ENCODE data around the gene PLAA.

Gene PLAA

DNA sequence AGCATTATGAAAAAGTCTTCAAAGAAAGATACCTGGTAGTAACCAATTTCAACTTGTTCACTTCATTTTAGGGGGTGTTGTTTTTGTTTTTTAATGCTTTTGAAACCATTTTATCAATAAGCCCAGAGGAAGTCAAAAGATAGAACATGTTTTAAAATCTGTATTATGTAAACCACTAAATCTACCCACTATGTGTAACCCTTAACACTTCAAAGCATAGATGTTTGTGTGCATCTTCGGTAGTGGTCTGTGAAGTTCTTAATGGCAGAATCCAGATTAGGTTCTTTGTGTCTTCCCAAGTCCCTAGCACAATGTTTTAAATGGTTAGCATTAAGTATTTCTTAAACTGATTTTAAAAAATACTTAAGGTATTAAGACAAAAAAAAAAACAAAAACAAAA lies 6.3 kb downstream of the PLAA start:
- H3K27me3 ChIP-seq = no peaks in the 10 kb centered on the region
- no peak overlapping the region for H3K4me3 ChIP-seq (ENCODE audit: low read depth, low read length)
- TF ChIP-seq, protein P1, sequence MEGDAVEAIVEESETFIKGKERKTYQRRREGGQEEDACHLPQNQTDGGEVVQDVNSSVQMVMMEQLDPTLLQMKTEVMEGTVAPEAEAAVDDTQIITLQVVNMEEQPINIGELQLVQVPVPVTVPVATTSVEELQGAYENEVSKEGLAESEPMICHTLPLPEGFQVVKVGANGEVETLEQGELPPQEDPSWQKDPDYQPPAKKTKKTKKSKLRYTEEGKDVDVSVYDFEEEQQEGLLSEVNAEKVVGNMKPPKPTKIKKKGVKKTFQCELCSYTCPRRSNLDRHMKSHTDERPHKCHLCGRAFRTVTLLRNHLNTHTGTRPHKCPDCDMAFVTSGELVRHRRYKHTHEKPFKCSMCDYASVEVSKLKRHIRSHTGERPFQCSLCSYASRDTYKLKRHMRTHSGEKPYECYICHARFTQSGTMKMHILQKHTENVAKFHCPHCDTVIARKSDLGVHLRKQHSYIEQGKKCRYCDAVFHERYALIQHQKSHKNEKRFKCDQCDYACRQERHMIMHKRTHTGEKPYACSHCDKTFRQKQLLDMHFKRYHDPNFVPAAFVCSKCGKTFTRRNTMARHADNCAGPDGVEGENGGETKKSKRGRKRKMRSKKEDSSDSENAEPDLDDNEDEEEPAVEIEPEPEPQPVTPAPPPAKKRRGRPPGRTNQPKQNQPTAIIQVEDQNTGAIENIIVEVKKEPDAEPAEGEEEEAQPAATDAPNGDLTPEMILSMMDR (IDR thresholded peaks at IDR 0.05; ENCODE audit: low read depth, low read length) = no peak
- peaks cover 8% of the 10 kb centered on the region for H3K4me1 ChIP-seq
- H3K9me3 ChIP-seq = no peaks in the 10 kb centered on the region
- DNase-seq = no peak
- no peaks in the 10 kb centered on the region; the same call in 1 of the 2 replicates for H3K36me3 ChIP-seq

DNA sequence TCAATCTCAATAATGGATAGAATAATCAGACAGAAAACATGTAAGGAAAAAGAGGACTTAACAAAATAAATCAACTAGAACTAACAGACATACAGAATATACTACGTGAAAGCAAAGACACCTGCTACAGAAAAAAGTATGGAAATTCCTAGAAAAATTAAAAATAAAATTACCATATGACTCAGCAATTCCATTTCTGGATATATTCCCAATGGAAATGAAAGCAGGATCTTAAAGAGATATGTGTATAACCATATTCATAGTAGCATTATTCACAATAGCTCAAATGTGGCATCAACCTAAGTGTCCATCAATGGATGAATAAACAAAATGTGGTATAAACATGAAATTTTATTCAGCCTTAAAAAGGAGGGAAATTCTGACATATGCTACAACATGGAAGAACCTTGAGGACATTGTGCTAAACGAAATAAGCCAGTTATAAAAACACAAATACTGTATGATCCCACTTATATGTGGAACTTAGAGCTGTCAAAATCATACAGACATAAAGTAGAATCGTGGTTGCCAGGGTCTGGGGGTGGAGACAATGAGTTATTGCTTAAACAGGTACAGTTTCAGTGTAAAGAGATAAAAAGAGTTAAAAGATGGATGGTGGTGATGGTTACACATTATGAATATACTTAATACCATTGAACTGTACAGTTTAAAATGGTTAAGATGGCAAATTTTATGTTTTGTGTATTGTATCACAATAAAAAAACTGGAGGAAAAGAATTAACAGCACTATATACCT lies 6.9 kb downstream of the PLAA start:
- DNase-seq = no peak
- H3K4me3 ChIP-seq (ENCODE audit: low read depth, low read length) = no peak overlapping the region
- no peaks in the 10 kb centered on the region; the same call in 1 of the 2 replicates for H3K36me3 ChIP-seq
- TF ChIP-seq, protein P1 (IDR thresholded peaks at IDR 0.05; ENCODE audit: low read depth, low read length) = no peak
- H3K4me1 ChIP-seq = peaks cover 8% of the 10 kb centered on the region
- H3K9me3 ChIP-seq = no peaks in the 10 kb centered on the region
- no peaks in the 10 kb centered on the region for H3K27me3 ChIP-seq

DNA sequence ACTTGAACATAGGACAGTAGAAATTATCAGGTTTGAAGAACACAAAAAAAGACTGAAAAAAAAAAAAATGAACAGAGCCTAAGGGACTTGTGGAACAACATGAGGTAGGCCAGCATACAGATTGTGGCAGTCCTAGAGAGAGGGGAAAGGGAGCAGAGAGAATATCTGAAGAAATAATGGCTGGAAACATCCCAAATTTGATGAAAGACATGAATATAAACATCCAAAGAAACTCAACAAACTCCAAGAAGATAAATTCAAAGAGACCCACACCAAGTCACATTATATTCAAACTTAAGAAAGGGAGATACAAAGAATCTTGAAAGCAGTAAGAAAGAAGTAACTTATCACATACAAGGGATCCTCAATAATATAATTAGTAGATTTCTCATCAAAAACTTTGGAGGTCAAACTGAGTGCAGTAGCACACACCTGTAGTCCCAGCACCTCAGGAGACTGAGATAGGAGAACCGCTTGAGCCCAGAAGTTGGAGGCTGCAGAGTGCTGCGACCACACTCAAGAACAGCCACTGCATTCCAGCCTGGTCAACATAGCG lies 9.1 kb downstream of the PLAA start:
- DNase-seq = no peak
- H3K27me3 ChIP-seq = no peaks in the 10 kb centered on the region
- no peaks in the 10 kb centered on the region for H3K9me3 ChIP-seq
- peaks cover 1% of the 10 kb centered on the region for H3K36me3 ChIP-seq
- no peak overlapping the region for H3K4me3 ChIP-seq (ENCODE audit: low read depth, low read length)
- TF ChIP-seq, protein P1 (IDR thresholded peaks at IDR 0.05; ENCODE audit: low read depth, low read length) = no peak
- peaks cover 5% of the 10 kb centered on the region; the same call in 1 of the 2 replicates for H3K4me1 ChIP-seq

DNA sequence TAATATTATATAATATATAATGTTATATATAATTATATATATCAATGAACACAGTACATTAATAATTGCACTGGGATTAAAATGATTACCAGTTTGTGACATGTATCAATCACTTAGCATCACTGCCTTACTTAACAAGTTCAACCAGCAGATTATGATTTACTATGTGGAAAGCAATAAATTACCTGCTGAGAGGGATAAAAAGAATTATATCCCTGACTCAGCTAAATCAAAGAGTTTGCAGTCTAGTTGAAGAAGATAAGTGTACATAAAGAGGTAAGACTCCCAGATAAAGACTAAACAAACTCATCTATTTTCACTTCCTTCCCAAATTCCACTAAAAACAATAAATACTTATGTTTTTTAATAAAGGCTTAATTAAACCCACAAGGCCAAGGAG lies 11.2 kb downstream of the PLAA start:
- TF ChIP-seq, protein P1 (IDR thresholded peaks at IDR 0.05; ENCODE audit: low read depth, low read length) = no peak
- DNase-seq = no peak
- no peaks in the 10 kb centered on the region for H3K27me3 ChIP-seq
- no peak overlapping the region for H3K4me3 ChIP-seq (ENCODE audit: low read depth, low read length)
- no peaks in the 10 kb centered on the region for H3K9me3 ChIP-seq
- H3K4me1 ChIP-seq = peaks cover 5% of the 10 kb centered on the region; the same call in 1 of the 2 replicates
- peaks cover 4% of the 10 kb centered on the region; the same call in 1 of the 2 replicates for H3K36me3 ChIP-seq

DNA sequence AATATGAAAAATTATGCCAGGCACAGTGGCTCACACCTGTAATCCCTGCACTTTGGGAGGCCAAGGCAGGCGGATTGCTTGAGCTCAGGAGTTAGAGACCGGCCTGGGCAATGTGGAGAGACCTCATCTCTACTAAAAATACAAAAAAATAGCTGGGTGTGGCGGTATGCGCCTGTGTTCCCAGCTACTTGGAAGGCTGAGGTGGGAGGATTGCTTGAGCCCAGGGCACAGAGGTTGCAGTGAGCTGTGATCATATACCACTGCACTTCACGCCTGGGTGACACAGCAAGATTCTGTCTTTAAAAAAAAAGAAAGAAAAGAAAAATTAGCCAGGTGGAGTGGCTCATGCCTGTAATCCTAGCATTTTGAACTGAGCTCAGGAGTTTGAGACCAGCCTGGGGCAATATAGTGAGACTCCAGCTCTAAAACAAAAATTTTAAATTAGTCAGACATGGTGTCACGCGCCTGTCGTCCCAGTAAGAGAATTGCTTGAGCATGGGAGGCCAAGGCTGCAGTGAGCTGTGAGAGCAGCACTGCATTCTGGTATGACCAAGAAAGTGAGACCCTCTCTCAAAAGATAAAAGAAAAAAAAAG lies 18.0 kb downstream of the PLAA start:
- H3K27me3 ChIP-seq = no peaks in the 10 kb centered on the region
- H3K36me3 ChIP-seq = peaks cover 42% of the 10 kb centered on the region
- no peak for DNase-seq
- no peak overlapping the region for H3K4me3 ChIP-seq (ENCODE audit: low read depth, low read length)
- H3K9me3 ChIP-seq = no peaks in the 10 kb centered on the region
- H3K4me1 ChIP-seq = no peaks in the 10 kb centered on the region
- TF ChIP-seq, protein P1 (IDR thresholded peaks at IDR 0.05; ENCODE audit: low read depth, low read length) = no peak

DNA sequence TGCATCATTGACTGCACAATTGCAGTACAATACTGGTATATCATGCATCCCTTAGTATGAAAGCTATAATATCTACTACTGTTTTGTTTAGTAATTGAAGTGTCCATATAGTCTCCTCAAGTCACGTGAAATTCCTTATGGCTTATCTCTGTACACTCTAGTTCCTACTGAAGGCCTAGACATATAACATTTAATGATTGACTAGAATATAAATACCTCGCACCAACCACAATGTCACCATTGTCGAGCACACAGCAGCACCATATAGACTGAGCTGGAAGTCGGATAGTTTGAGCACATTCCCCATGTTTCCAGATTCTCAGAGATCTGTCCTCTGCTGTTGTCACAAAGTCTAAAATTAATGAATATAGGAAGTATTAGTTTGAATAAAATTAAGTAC lies 21.4 kb downstream of the PLAA start:
- Histone ChIP-seq H3K27me3 (no peaks in the 10 kb centered on the region), H3K36me3 (peaks cover 66% of the 10 kb centered on the region), H3K4me1 (no peaks in the 10 kb centered on the region), H3K9me3 (no peaks in the 10 kb centered on the region), H3K4me3 (ENCODE audit: low read depth, low read length) (no peak overlapping the region)
- TF ChIP-seq, protein P1 (IDR thresholded peaks at IDR 0.05; ENCODE audit: low read depth, low read length) = no peak
- DNase-seq = no peak
